NB4 (cell line): Measurements from ENCODE around the gene USP6.
"Not testable (repeated sequence)": the region's sequence is repeated elsewhere in the genome, so short reads cannot be mapped to it uniquely, and the experiment has no call there.

Experiments used
- POLR2A ChIP-seq: IDR thresholded peaks from 2 replicates; pipeline ENCODE4 v1.6.1; 2011; ENCODE audit warnings: mild to moderate bottlenecking; ENCODE audit not compliant: insufficient read length; ENCODE audit errors: extremely low read depth
- TF ChIP-seq, protein P1 (sequence below): IDR thresholded peaks from one replicate; pipeline ENCODE4 v1.5.1; 2012; ENCODE audit warnings: low read depth, low read length

DNA sequence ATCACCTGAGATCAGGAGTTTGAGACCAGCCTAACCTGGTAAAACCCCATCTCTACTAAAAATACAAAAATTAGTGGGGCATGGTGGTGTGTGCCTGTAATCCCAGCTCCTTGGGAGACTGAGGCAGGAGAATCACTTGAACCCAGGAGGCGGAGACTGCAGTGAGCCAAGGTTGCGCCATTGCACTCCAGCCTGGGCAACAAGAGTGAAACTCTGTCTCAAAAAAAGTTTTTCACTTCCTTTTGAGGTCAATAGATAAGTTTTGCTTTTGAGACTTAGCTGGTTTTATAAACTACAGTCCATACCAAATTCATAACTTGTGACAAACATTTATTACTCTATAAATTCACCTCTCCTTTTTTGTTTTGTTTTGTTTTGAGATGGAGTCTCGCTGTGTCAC is 46.0 kb downstream of the USP6 start:
- TF ChIP-seq, protein P1, sequence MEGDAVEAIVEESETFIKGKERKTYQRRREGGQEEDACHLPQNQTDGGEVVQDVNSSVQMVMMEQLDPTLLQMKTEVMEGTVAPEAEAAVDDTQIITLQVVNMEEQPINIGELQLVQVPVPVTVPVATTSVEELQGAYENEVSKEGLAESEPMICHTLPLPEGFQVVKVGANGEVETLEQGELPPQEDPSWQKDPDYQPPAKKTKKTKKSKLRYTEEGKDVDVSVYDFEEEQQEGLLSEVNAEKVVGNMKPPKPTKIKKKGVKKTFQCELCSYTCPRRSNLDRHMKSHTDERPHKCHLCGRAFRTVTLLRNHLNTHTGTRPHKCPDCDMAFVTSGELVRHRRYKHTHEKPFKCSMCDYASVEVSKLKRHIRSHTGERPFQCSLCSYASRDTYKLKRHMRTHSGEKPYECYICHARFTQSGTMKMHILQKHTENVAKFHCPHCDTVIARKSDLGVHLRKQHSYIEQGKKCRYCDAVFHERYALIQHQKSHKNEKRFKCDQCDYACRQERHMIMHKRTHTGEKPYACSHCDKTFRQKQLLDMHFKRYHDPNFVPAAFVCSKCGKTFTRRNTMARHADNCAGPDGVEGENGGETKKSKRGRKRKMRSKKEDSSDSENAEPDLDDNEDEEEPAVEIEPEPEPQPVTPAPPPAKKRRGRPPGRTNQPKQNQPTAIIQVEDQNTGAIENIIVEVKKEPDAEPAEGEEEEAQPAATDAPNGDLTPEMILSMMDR, result not testable (repeated sequence)
- not testable (repeated sequence) for TF ChIP-seq POLR2A
